DOHH2 (cell line): ENCODE data around the gene RASA2.

ENCODE experiments used
- EZH2phosphoT487 ChIP-seq: fragments of 200-600 bp; sonication (generic); IDR thresholded peaks from 2 replicates; pipeline ENCODE4 v1.6.1; 2017; ENCODE audit warnings: borderline replicate concordance, mild to moderate bottlenecking, antibody characterized with exemption, low read length, moderate library complexity, mixed read lengths
- TF ChIP-seq, protein P1 (sequence below): fragments of 200-600 bp; sonication (generic); IDR thresholded peaks from one replicate; pipeline ENCODE4 v1.5.1; 2014; ENCODE audit warnings: antibody characterized with exemption, mild to moderate bottlenecking, low read depth, low read length; ENCODE audit not compliant: poor library complexity, severe bottlenecking

DNA sequence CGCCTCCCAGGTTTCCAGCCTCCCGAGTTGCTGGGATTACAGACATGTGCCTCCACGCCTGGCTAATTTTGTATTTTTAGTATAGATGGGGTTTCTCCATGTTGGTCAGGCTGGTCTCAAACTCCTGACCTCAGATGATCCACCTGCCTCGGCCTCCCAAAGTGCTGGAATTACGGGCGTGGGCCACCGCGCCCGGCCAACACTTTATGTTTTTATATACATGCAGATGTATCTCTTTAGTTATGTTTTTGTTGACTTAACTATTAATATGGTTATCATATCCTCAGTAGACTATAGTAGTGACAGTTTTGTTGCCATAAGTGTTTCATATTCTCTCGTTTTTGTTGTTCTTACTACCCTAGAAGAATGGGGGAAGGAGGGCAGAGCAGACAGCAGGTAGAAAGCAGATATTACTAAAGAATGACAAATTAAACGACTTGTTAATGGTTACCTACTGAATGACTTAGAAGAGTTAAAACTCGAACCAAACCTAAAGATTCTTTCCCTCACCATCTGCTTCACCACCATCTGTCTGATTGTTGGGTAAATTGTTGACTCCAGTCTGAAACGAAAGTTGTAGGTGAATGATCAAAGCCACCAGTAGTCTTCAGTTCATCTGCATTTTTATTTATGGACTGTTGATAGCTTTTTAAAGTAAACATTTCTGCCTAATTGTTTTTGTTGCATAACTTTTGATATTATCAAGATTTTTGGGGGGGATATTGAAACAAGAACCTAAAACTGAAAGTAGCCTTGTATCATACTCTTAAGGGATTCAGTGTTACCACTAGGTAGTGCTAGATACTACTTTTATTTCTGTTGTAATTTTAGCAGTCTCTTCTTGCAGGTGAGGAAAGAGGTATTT, 89.3 kb downstream of the RASA2 start:
- TF ChIP-seq, protein P1, sequence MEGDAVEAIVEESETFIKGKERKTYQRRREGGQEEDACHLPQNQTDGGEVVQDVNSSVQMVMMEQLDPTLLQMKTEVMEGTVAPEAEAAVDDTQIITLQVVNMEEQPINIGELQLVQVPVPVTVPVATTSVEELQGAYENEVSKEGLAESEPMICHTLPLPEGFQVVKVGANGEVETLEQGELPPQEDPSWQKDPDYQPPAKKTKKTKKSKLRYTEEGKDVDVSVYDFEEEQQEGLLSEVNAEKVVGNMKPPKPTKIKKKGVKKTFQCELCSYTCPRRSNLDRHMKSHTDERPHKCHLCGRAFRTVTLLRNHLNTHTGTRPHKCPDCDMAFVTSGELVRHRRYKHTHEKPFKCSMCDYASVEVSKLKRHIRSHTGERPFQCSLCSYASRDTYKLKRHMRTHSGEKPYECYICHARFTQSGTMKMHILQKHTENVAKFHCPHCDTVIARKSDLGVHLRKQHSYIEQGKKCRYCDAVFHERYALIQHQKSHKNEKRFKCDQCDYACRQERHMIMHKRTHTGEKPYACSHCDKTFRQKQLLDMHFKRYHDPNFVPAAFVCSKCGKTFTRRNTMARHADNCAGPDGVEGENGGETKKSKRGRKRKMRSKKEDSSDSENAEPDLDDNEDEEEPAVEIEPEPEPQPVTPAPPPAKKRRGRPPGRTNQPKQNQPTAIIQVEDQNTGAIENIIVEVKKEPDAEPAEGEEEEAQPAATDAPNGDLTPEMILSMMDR = peak; percentile 61
- no peak for TF ChIP-seq EZH2phosphoT487
